GM06990 (cell line): Measurements from ENCODE around the gene SHC3.

Experiments
- DNase-seq: peaks from one replicate; pipeline ENCODE4 v3.0.0-alpha.2; 2011; ENCODE audit not compliant: insufficient read length; ENCODE audit errors: extremely low read depth
- H3K27me3 ChIP-seq: replicated peaks from 2 replicates; pipeline ENCODE4 v1.6.0; 2011; ENCODE audit warnings: low read length; ENCODE audit not compliant: control insufficient read depth, insufficient read depth
- H3K36me3 ChIP-seq: 2 replicates; pipeline ENCODE4 v1.5.1; 2011; ENCODE audit warnings: low read length; ENCODE audit not compliant: control insufficient read depth, insufficient read depth
- H3K4me3 ChIP-seq: replicated peaks from 2 replicates; pipeline ENCODE4 v1.5.1; 2011; ENCODE audit warnings: low read depth, mild to moderate bottlenecking, control low read depth, low read length
- CTCF ChIP-seq: IDR thresholded peaks from 2 replicates; pipeline ENCODE4 v1.5.1; 2011; ENCODE audit warnings: low read length, control low read depth, mild to moderate bottlenecking, inconsistent platforms; ENCODE audit not compliant: insufficient read depth, poor library complexity, severe bottlenecking

Gene SHC3

GRCh38 chr9:89089176-89089575, 89.4 kb downstream of the SHC3 start:
- Histone ChIP-seq H3K4me3 (no peak overlapping the region), H3K36me3 (no peaks in the 10 kb centered on the region), H3K27me3 (no peaks in the 10 kb centered on the region; the same call in 1 of the 2 replicates)
- TF ChIP-seq CTCF, result no peak
- no peak for DNase-seq

- no peak for DNase-seq
- H3K27me3 ChIP-seq, result no peaks in the 10 kb centered on the region
These were observed 95.0 kb downstream of the SHC3 start for GRCh38 chr9:89083626-89084025.

GRCh38 chr9:89080193-89080592, 98.4 kb downstream of the SHC3 start:
- no peak for DNase-seq
- Histone ChIP-seq H3K36me3 (no peaks in the 10 kb centered on the region), H3K27me3 (no peaks in the 10 kb centered on the region), H3K4me3 (no peak overlapping the region)
- no peak for TF ChIP-seq CTCF

More at GRCh38 chr9:89083626-89084025, 95.0 kb downstream of the SHC3 start:
- no peak for TF ChIP-seq CTCF
- Histone ChIP-seq H3K4me3 (no peak overlapping the region), H3K36me3 (no peaks in the 10 kb centered on the region)

- Histone ChIP-seq H3K36me3 (no peaks in the 10 kb centered on the region), H3K27me3 (no peaks in the 10 kb centered on the region), H3K4me3 (no peak overlapping the region)
- DNase-seq, result no peak
- no peak for TF ChIP-seq CTCF
These were observed 99.2 kb downstream of the SHC3 start for GRCh38 chr9:89079391-89079790.

GRCh38 chr9:89078860-89079259, 99.8 kb downstream of the SHC3 start:
- DNase-seq, result no peak

More at GRCh38 chr9:89078860-89079259, 99.8 kb downstream of the SHC3 start:
- TF ChIP-seq CTCF, result no peak
- Histone ChIP-seq H3K4me3 (no peak overlapping the region), H3K36me3 (no peaks in the 10 kb centered on the region), H3K27me3 (no peaks in the 10 kb centered on the region)
